Tibial nerve (tissue), 4 donors: ENCODE measurements around the gene ADD3. TPM values are rescaled to one million over a fixed set of nuclear protein-coding genes. Genes with fewer than 3 reads are reported as not detected.
A peak's percentile ranks its signal among the peaks of the same experiment; 100 is the strongest.

Experiments
- DNase-seq, 2 donors: peaks; one replicate each; pipeline ENCODE4 v3.0.0-alpha.2; 2019; ENCODE audit warnings: low spot score in 2 of 2
- H3K27ac ChIP-seq, 4 donors: fragments of 200-600 bp; sonication (generic) in 3 of 4; one replicate each; pipeline ENCODE4 v1.5.1; 2017 to 2019; ENCODE audit warnings: mild to moderate bottlenecking in 1 of 4
- H3K27me3 ChIP-seq, 2 donors: fragments of 200-600 bp; sonication (generic) in 1 of 2; one replicate each; pipeline versions ENCODE4 v1.5.1 to v1.6.0; 2017 to 2019
- H3K36me3 ChIP-seq, 3 donors: fragments of 200-600 bp; sonication (generic); one replicate each; pipeline ENCODE4 v1.5.1; 2018 to 2019
- H3K4me1 ChIP-seq, 4 donors: fragments of 200-600 bp; sonication (generic) in 3 of 4; one replicate each; pipeline ENCODE4 v1.5.1; 2017 to 2019
- H3K4me3 ChIP-seq, 4 donors: fragments of 200-600 bp; sonication (generic) in 3 of 4; one replicate each; pipeline ENCODE4 v1.5.1; 2017 to 2019; ENCODE audit warnings: mild to moderate bottlenecking in 1 of 4, moderate library complexity in 1 of 4
- H3K9me3 ChIP-seq, 4 donors: fragments of 200-600 bp; sonication (generic) in 3 of 4; one replicate each; pipeline ENCODE4 v1.5.1; 2017 to 2019
- EP300 ChIP-seq, 2 donors: sonication (generic); formaldehyde crosslinking; IDR thresholded peaks; one replicate each; pipeline ENCODE4 v1.6.1; 2017; ENCODE audit warnings: antibody characterized with exemption in 2 of 2, mild to moderate bottlenecking in 1 of 2
- POLR2A ChIP-seq, 2 donors: fragments of 450-650 bp; IDR thresholded peaks; one replicate each; pipeline ENCODE4 v1.6.1; 2017; ENCODE audit warnings: antibody characterized with exemption in 2 of 2, mild to moderate bottlenecking in 2 of 2, moderate library complexity in 2 of 2
- WGBS, 2 donors: methylation state at CpG; one replicate each; pipeline ENCODE4 v1.1.5; 2018; 5-methylcytosine and 5-hydroxymethylcytosine counted together
- total RNA-seq, 4 donors: library from RNA; depleted of rRNA; stranded (reverse); fragments of >200 nt; gene quantifications; one replicate each; pipeline ENCODE4 v1.1.0, GENCODE V29; 2016
- TF ChIP-seq, protein P1 (sequence below), 5 experiments: fragments of 200-600 bp in 3 of 5; fragments of 450-650 bp in 2 of 5; sonication (generic) in 3 of 5; IDR thresholded peaks; one replicate each; pipeline ENCODE4 v1.5.1; 2016 to 2019; ENCODE audit warnings: antibody characterized with exemption in 5 of 5, mild to moderate bottlenecking in 3 of 5, moderate library complexity in 2 of 5

ADD3 gene
- total RNA-seq, 4 donors from 2014 or later = 208 to 639 (median 443) TPM

DNA sequence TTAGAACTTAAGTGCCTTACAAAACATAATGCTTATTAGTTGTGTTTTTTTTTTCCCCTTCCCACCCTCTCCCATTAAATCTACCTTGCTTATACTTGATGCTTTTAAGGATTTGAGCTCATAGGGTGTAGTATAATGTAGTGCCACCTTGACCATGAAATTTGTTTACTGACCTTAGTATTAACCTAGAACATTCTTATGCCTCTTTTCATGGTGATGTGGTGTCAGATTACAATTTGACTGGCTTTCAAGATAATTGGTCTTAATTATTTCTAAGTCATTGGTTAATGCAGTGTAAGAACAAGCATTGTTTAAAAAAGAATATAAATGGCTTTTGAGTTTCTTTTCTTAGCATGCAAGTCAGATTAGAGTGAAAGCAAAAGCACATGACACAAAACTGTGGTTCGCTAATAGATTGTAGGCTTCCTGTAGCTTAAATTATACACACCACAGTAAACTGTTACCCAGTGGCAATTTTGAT lies 61.8 kb downstream of the ADD3 start:
- Histone ChIP-seq H3K4me3 (no peak overlapping the region), H3K36me3 (no peaks in the 10 kb centered on the region), H3K4me1 (peaks cover 0 to 95% (median 54%) of the 10 kb centered on the region in 4 donors), H3K27me3 (no peaks in the 10 kb centered on the region), H3K9me3 (no peaks in the 10 kb centered on the region), H3K27ac (peak overlapping the region; percentile 51 to 94 (median 82))
- no peak for DNase-seq
- WGBS, 2 donors = 35 to 37% methylated on average over 1 of the region's 1 CpG
- TF ChIP-seq EP300 (IDR thresholded peaks at IDR 0.05) (no peak), POLR2A (IDR thresholded peaks at IDR 0.05) (no peak)
- TF ChIP-seq, protein P1, sequence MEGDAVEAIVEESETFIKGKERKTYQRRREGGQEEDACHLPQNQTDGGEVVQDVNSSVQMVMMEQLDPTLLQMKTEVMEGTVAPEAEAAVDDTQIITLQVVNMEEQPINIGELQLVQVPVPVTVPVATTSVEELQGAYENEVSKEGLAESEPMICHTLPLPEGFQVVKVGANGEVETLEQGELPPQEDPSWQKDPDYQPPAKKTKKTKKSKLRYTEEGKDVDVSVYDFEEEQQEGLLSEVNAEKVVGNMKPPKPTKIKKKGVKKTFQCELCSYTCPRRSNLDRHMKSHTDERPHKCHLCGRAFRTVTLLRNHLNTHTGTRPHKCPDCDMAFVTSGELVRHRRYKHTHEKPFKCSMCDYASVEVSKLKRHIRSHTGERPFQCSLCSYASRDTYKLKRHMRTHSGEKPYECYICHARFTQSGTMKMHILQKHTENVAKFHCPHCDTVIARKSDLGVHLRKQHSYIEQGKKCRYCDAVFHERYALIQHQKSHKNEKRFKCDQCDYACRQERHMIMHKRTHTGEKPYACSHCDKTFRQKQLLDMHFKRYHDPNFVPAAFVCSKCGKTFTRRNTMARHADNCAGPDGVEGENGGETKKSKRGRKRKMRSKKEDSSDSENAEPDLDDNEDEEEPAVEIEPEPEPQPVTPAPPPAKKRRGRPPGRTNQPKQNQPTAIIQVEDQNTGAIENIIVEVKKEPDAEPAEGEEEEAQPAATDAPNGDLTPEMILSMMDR (IDR thresholded peaks at IDR 0.05) = no peak

DNA sequence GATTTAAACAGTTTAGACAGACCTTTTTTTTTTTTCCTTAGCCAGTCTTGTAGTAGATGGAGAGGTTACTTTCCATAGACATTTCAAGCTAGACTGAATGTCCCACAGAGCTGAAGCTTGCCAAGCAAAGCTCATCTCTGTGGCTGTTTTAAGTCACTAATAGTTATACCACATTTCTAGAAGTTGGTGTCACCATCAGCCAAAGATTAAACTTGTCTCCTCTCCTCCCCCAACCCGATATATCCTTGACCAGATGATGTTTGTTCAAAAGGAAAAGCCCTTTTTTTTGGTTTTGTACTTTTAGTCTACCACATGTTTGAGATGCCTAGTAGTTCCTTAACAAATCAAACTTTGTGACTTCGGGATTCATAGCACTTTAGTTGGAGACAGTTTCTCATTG lies 66.1 kb downstream of the ADD3 start:
- 25 to 49% methylated on average over 2 of the region's 2 CpGs for WGBS, 2 donors
- Histone ChIP-seq H3K36me3 (no peaks in the 10 kb centered on the region), H3K9me3 (no peaks in the 10 kb centered on the region), H3K4me1 (peaks cover 0 to 98% (median 71%) of the 10 kb centered on the region in 4 donors), H3K27ac (peak overlapping the region; percentile 12 to 94 (median 86)), H3K4me3 (no peak overlapping the region), H3K27me3 (no peaks in the 10 kb centered on the region)
- TF ChIP-seq POLR2A (IDR thresholded peaks at IDR 0.05) (no peak), EP300 (IDR thresholded peaks at IDR 0.05) (no peak)
- TF ChIP-seq, protein P1 (IDR thresholded peaks at IDR 0.05) = no peak
- no peak for DNase-seq

DNA sequence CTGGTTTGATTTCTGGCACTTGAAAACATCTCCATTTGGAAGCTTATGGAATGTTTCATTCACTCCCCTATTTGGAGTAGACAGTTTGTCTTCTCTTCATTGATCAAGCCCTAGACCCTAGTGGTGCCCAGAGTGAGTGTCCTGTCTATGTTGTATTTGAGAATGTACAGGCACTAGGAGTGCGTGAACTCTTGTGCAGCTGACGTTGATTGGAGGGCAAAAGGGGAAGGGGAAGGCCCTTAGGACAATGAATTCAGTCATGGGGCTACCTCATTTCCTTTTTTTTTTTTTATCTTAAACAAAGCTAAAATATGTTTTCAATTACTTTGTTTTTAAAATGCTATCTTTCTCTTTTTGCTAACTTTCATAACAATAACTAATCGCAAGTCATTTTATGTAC lies 66.5 kb downstream of the ADD3 start:
- peak in 1 of 2 donors; percentile 28 for TF ChIP-seq EP300 (IDR thresholded peaks at IDR 0.05)
- TF ChIP-seq, protein P1 (IDR thresholded peaks at IDR 0.05) = no peak
- H3K27ac ChIP-seq = peak overlapping the region; percentile 12 to 94 (median 86)
- 28 to 32% methylated on average over 3 of the region's 3 CpGs for WGBS, 2 donors
- DNase-seq = no peak
- peaks cover 0 to 98% (median 72%) of the 10 kb centered on the region in 4 donors for H3K4me1 ChIP-seq
- no peak overlapping the region for H3K4me3 ChIP-seq
- no peaks in the 10 kb centered on the region for H3K27me3 ChIP-seq
- H3K9me3 ChIP-seq = no peaks in the 10 kb centered on the region
- no peaks in the 10 kb centered on the region for H3K36me3 ChIP-seq

DNA sequence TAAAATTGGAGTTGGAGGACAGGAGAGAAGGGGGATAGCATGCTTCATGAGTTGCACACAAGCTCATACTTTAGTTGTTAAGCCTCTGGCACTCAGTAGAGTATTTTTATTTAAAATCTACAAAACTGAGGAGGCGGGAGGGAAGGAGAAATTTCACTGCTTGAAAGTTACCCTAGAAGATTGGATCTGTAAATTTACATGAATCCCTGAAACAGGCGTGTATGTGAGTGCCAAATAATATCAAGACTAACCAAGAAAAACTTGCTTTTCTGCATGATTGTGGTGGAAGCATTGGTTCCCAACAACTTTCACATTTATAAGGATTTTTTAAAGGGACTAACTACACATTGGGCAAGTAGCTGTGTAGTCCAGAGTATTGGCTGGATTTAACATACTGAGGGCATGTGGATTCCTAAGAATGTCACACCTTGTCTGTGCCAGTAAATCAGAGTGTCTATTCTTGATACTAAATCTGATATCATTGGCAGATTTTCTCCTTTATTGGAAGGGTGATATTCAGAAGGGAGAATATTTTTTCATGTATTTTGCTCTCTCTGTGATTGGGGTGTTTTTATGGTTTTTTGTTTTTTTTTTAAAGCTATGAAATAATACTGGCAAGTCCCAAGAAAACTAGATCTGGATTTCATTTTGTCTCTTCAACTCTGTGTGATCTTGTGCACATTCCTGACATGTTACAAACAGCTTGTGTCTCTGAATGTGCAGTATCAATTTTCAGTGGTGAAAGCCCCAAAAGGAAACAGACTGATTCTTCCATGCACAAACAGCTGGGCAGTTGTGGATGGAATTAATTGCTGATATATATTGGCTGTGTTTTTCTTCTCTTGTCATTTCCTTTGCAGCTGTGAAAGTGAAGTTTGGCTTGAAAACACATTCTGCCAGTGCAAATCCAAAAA lies 67.2 kb downstream of the ADD3 start:
- H3K27me3 ChIP-seq = no peaks in the 10 kb centered on the region
- H3K36me3 ChIP-seq = no peaks in the 10 kb centered on the region
- H3K4me1 ChIP-seq = peaks cover 0 to 98% (median 72%) of the 10 kb centered on the region in 4 donors
- peak overlapping the region; percentile 58 to 94 (median 86) for H3K27ac ChIP-seq
- WGBS, 2 donors = 32 to 41% methylated on average over 2 of the region's 2 CpGs
- H3K9me3 ChIP-seq = no peaks in the 10 kb centered on the region
- H3K4me3 ChIP-seq = no peak overlapping the region
- TF ChIP-seq EP300 (IDR thresholded peaks at IDR 0.05) = peak in 1 of 2 donors; percentile 70
- TF ChIP-seq, protein P1 (IDR thresholded peaks at IDR 0.05) = no peak
- DNase-seq = no peak

DNA sequence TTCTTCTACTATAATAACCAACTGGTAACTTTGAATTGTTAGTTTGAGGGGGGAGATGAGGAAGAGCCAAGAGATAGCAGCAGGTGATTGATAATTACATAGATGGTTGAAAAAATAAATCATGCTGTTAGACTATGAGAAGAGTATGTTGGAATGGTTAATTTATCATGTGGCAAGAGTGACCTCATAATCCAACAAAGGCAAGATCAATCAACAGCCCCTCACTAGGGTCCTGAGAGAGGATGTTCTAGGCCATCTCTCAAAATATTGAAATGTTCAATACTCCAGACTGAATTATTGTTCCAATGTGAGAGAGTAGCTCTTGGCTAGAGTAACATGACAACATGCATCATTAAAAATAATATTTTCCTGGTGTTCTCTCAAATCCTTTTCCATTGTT lies 67.9 kb downstream of the ADD3 start:
- no peaks in the 10 kb centered on the region for H3K36me3 ChIP-seq

More for the DNA sequence above, 67.9 kb downstream of the ADD3 start:
- peaks cover 0 to 98% (median 77%) of the 10 kb centered on the region in 4 donors for H3K4me1 ChIP-seq
- no peaks in the 10 kb centered on the region for H3K27me3 ChIP-seq
- no peak for TF ChIP-seq POLR2A (IDR thresholded peaks at IDR 0.05)
- TF ChIP-seq, protein P1 (IDR thresholded peaks at IDR 0.05) = no peak
- DNase-seq = no peak
- no peak overlapping the region for H3K4me3 ChIP-seq
- H3K27ac ChIP-seq = peak overlapping the region; percentile 58 to 94 (median 86)
- no peaks in the 10 kb centered on the region for H3K9me3 ChIP-seq
